HG02798 (cell line): Measurements from ENCODE around the gene AGR3.
A peak's percentile ranks its signal among the peaks of the same experiment; 100 is the strongest.
"Not testable (repeated sequence)": the region's sequence is repeated elsewhere in the genome, so short reads cannot be mapped to it uniquely, and the experiment has no call there.

ENCODE experiments used
- ATAC-seq: cut with Tn5 transposase; IDR thresholded peaks from one replicate; pipeline ENCODE4 v1.9.1; 2021; ENCODE audit warnings: mild to moderate bottlenecking; ENCODE audit not compliant: unreplicated experiment, poor library complexity

Gene AGR3

DNA sequence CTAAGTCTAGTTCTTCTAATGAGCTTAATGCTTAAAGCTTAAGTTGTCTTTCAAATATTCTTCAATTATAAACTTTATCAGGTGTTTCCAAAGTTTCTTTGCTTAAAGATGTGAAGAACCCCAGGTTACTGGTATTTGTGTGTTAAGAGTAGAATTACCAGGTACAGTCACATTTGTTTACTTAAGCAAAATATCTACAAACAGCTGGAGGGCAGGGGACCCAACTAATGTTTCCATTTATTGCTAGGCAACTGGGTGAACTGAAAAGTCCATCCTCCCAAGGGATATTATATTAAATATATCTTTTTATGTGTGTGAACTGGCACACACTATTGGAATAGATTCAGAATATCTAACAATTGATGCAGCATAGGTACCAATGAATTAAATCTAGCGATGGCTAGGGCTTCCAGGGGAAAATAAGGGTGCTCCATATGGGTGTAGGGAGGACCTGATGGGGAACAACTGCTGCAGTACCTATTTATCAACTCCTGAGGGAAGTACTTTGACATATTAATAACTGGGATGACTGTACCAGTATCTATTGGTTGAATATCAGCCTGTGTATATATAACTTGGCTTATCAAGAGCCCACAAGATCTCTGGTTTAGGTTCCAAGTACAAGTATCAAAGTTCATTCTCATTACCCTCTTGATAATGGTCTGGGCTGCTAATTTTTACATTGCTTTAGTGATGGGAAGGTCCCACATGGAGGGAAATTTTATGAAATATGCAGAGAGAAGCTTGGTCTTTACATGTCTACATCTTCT is 10.3 kb upstream of the AGR3 start:
- ATAC-seq: no peak

DNA sequence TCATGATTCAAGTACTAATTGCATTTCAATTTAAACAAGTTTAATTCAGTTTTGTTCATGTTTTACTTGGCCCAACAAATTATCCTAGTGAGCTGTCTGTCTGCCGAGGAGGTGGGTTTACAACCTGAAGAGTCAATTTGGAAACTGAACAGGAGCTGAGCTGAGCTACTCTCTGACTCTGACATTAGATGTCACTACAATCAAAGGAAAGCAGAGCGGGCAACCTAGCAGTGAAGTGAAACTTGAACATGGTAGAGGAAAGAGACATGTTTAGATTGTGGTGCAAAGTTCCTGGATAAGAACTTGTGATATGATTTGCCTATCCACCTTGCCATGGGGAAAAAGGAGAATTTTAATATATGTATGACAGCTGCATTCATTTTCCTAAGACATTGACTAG is 9.6 kb upstream of the AGR3 start:
- peak; percentile 69 for ATAC-seq

DNA sequence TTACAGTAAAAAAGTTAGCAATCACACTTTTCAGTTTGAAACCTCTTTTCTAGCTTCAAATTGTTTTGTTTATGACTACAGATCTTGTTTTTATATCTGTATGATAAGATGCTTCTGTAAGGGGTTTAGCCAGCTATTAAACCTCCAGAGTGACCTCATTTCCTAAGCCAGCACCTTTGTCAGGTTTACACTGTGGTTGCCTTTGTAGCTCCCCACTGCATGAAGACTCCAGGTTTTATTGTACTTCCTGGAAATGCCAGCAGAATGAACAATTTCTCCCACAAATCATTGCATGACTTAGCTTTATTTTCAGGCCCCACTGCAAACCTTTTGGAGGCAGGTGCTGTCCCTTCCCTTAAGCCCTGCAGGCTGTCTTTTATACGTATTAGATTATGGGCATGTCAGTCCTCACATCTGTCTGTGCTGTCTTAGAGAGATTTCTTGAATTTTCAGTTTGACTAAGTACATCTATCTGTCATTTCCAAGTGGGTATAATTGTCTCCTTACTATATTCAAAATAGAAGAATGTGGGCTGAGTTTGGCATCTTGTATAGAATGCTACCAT is 8.2 kb upstream of the AGR3 start:
- ATAC-seq: no peak

DNA sequence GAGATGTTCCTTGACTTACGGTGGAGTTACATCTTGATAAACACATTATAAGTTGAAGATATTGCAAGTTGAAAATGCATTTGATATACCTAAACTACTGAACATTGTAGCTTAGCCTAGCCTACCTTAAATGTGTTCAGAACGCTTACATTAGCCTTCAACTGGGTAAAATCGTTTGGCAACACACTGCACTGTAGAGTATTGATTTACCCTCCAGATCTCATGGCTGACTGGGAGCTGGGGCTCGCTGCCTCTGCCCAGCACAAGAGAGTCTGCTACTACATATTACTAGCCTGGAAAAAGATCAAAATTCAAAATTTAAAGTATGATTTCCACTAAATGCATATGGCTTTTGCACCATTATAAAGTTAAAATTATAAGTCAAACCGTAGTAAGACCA is 7.5 kb upstream of the AGR3 start:
- no peak for ATAC-seq

DNA sequence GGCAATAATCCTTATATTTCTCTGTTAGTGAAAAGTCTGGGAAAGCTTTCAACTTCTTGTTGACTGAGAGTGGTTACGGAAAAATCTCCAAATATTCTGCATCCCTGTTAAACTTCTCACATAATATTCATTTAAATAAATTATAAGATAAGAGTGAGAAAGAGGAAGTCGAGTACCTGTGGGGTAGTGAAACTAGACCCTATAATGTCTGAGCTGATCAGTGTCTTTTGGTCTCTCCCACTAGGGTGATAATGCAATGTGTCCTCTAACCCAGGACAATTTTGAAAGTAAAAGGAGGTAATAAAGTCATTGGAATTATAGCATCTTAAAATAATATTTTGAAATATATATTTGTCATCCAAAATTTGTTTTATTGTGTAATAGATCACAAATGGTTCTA is 2.1 kb upstream of the AGR3 start:
- ATAC-seq: no peak

DNA sequence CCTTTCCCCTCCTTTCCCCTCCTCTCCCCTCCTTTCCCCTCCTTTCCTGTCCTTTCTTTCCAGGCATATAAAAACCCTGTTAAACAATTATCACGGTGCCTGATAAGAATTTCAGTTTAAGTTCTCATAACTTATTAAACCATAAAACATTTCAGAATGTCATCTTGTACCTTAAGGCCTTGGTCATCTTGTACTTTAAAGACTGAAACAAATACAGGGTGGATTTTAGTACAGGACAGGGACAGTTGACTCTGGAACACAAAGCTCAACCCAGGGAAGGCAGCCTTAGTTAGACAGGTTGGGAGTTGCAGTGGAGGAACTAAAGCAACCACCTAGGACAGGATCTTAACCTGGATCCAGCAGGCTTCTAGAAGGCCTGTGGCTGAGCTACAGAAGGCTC is 1.2 kb downstream of the AGR3 start:
- ATAC-seq: no peak

DNA sequence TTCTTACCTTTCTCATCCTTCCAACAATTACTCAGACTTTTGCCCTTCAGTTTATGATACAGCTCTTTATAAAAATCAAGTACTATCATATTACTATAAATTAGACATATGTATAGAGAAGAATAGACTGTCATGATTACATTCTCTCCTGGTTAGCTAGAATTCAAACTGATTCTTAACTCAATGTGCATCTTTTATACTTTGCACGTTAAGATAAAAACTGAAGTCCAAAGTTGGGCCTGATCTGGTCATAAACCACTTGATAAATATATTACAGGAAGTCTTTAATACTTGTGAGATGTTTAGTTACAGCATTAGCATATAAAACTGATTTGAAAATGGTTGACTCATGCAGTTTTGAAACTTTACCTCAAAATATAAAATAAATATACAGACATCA is 2.6 kb downstream of the AGR3 start:
- ATAC-seq: no peak

DNA sequence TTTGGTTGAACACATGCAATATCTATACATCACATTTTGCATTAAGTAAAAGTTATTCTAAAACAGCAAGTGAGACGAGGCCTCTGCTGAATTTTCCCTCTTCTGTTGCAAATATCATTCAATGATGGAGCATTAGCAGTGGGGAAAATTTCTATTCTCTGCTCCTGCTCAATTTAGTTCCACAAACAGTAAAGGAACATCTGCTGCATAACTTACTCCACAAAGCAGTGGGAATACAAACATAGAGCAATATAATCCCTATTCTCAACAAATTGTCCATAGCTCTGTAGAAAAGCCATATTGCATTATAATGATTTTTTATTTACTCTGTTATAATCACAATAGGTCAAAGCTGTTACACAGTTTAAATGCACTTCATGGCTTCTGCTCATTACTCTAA is 5.9 kb downstream of the AGR3 start:
- ATAC-seq: no peak

DNA sequence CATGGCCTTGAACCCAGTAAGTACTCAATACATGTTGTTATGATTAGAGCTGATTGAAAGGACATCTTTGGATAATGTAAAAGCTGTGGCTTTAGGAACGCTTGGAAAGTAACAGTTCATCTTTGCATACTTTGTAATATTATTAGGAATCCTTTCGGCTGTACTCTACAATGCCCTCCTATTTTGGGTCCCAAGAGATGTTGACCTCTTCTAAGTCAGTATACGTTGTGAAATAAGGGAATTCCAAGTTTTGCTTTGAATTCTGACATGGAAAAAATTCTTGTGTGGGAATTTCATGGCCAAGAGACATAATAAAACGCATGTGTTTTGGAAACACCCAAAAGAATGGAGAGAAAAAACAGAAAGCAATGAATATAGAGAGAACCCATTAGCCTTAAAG is 7.7 kb downstream of the AGR3 start:
- no peak for ATAC-seq

DNA sequence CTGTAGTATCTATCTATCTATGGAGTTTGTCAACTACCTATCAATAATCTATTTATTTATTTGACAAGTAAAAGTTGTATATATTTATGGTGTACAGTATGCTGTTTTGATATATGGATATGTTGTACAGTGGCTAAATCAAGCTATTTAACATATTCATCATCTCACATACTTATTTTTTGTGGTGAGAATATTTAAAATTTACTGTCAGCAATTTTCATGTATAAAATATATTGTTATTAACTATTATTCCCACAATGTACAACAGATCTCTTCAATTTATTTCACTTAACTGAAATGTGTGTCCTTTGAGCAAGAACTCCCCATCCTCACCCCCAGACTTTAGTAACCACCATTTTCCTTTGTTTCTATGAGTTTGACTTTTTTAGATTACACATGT is 14.5 kb downstream of the AGR3 start:
- no peak for ATAC-seq

DNA sequence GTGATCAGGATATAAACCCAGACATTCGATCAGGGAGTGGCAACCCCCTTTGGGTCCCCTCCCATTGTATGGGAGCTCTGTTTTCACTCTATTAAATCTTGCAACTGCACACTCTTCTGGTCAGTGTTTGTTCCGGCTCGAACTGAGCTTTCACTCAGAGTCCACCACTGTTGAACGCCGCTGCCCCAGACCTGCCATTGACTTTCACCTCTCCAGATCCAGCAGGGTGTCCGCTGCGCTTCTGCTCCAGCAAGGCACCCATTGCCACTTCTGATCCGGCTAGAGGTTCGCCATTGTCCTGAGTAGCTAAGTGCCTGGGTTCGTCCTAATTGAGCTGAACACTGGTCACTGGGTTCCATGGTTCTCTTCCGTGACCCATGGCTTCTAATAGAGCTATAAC is 28.6 kb downstream of the AGR3 start:
- ATAC-seq: not testable (repeated sequence)

DNA sequence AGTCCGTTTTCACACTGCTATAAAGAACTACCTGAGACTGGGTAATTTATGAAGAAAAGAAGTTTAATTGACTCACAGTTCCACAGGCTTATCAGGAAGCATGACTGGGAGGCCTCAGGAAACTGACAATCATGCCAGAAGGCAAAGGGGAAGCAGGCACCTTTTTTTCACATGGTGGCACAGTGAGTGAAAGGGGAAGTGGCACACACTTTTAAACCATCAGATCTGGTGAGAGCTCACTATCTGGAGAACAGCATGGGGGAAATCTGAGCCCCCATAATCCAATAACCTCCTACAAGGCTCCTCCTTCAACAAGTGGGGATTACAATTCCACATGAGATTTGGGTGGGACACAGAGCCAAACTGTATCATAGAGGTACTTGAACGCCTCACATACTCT is 30.0 kb downstream of the AGR3 start:
- ATAC-seq: no peak

DNA sequence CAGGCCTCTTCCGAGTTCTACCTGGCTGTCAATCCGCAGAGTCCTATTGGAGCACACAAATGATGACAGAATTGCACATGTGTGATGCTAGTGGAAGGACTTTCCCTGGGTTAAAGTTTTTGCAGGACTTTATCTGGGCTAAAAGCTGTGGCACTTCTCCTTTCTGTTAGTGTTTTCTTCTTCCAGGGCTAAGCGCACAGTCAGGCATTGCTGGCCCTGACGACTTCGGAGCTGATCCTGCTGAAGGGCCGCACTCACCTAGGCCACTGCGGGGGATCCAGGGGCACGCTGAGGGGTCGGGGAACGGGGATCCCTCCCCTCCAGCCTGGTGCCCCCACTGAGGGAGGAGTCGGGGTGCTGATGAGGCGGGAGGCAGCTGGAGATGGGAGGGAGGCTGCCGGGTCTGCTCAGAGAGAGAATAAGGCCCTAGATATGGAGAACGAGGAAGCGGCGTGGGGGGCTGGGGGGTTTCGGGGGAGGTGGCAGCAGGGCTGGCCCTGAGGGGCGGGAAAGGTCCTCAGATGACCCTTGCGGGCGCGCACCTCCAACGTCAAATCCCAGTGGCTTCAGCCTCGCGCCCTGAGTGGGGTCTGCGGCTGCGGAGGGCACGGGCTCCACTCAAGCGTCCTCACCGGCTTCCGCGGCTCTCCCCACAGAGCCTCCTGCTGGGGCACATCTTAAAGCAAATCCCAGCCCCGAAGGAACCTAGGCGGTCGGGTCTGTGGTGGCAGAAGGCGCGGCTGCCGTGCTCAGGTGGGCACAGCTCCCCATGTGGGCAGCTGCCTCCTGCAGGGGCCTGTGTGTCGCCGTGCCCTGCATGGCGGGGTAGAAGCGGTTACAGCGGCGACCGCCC is 30.9 kb downstream of the AGR3 start:
- no peak for ATAC-seq

DNA sequence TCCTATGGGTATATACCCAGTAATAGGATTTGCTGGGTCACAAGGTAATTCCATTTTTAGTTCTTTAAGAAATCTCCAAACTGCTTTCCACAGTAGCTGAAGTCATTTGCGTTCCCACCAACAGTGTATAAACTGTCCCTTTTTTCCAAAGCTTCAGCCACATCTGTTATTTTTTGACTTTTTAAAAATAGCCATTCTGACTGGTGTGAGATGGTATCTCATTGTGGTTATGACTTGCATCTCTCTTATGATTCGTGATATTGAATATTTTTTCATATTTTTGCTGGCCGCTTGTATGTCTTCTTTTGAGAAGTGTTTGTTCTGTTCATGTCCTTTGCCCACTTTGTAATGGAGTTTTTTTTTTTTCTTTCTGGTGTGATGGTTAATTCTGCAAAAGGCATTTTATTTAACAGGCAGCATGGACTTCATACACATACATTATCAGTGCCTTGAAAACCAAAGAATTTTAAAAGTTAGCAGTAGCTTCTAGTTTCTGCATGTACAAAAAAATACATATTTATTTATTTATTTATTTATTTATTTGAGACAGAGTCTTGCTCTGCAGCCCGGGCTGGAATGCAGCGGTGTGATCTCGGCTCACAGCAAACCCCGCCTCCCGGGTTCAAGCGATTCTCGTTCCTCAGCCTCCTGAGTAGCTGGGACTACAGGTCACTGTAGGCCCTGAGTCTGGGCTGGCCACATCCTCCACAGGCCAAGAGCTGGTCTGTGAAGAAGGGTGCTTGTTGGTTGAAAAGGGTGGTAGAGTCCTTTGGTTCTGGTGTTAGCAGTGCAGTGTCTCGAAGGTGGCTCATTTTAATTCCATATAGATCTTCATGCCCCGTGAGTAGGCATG is 32.3 kb downstream of the AGR3 start:
- no peak for ATAC-seq

DNA sequence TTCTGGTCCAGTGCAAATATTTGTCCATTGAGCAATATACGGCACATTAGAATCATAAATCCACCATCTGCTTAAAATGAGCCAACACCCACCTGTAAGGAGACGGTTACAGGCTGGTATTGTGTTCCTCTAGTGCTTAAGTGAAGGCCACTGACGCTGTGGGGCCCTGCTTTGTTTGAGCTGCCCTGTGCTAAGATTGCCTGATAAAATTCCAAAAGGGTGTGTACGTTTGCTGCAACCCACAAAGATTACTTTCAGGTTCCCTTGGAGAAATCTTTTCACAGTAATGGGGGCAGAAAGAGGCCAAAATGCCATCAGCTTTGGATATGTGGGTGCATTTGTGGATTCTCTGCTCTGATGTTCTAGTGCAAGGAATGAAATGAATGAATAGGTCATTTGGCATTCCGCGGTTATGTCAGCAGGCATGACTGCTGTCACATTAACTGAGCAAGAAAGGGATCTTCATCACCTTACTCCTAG is 34.4 kb downstream of the AGR3 start:
- no peak for ATAC-seq

DNA sequence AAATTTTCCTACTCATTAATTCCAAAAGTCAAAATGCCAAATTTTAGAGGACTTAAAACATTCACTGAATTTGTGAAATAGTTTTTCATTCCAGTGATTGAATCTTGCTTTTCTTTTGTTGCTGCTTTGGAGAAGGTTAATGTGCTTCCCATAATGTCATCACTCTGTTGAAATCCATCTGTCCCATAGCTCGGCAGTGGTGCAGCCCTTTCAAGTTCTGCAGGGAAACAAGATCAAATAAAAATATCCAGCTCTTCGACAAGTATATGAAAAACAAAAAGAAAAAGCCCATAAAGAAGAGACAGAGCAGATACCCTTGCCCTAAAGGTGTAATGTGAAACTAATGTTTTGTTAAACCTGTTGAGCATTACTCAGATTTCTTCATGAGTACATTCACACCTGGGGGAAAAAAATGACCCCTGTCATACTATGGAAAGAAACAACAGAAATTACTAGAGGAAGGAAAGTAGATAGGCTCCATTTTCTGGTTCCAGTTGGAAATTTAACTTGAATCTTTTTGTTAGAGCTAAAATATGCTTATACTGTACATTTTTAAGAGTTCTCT is 35.1 kb downstream of the AGR3 start:
- no peak for ATAC-seq

DNA sequence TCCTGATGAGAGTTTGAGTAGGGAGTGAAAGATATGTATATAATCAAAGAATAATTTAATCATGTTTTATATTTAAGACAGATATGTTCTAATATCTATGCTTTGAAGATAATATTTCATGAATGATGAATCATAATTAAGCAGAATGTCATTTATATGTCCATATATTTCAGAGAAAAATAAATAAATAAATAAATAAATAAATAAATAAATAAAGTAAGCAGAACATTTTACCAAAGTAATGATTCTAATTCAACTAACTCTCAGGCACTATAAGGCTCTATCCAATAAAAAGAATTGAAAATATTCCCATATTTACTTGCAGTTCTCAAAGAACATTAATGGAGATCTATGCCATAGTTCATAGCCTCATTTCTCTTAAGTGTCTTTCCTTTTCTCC is 36.0 kb downstream of the AGR3 start:
- no peak for ATAC-seq

DNA sequence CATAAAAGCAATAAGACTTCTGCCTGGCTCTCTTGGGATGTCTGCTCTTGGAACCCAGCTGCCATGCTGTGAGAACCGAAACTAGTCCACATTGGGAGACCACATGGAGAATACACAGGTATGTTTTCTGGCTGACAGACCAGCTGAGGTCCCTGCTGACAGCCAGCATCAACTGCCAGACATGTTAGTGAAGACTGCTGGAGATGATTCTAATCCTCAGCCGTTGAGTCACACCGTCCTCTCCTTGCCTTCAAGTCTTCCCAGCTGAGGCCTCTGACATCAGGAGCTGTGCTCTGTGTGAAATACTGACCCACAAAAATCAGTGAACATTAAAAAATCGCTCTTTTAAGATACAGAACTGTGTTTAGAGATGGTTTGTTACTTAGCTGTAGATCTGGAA is 40.1 kb downstream of the AGR3 start:
- no peak for ATAC-seq

DNA sequence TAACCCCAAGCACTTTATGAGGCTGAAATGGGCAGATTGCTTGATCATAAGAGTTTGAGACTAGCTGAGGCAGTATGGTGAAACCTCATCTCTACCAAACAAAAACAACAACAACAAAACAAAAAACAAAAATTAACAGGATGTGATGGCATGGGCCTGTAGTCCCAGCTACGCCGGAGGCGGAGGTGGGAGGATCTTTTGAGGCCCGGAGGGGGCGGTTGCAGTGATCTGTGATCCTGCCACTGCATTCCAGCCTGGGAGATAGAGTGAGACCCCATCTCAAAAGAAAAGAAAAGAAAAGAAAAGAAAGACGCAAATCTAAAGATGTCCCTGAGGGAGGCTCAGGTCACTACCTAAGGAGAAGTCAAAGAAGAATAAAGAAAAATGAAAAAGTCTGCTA is 41.7 kb downstream of the AGR3 start:
- ATAC-seq: no peak

DNA sequence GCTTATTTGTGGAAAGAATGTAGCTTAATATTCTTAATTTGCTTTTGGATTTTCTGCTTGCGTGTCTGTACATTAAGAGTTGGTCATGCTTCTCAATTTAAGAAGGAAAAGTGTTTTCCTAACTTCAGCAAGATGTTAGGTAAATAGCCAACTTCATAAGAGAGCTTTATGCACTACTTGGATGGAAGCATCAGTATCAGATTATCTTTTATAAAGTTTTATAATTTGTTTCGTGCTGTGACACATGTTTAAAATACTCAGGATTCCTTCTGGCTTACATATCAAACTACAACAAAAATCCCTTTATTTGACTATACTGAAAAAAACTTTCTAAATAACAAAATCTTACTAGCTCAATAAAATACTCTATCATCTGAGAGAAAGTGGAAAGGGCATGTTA is 42.1 kb downstream of the AGR3 start:
- no peak for ATAC-seq
